Tibial nerve (tissue), 4 donors: ENCODE results near the gene FAM107A. TPM values are rescaled to one million over a fixed set of nuclear protein-coding genes. Genes with fewer than 3 reads are reported as not detected.
A peak's percentile ranks its signal among the peaks of the same experiment; 100 is the strongest.

Experiments
- DNase-seq, 2 donors: peaks; one replicate each; pipeline ENCODE4 v3.0.0-alpha.2; 2019; ENCODE audit warnings: low spot score in 2 of 2
- H3K27ac ChIP-seq, 4 donors: fragments of 200-600 bp; sonication (generic) in 3 of 4; one replicate each; pipeline ENCODE4 v1.5.1; 2017 to 2019; ENCODE audit warnings: mild to moderate bottlenecking in 1 of 4
- H3K27me3 ChIP-seq, 2 donors: fragments of 200-600 bp; sonication (generic) in 1 of 2; one replicate each; pipeline versions ENCODE4 v1.5.1 to v1.6.0; 2017 to 2019
- H3K36me3 ChIP-seq, 3 donors: fragments of 200-600 bp; sonication (generic); one replicate each; pipeline ENCODE4 v1.5.1; 2018 to 2019
- H3K4me1 ChIP-seq, 4 donors: fragments of 200-600 bp; sonication (generic) in 3 of 4; one replicate each; pipeline ENCODE4 v1.5.1; 2017 to 2019
- H3K4me3 ChIP-seq, 4 donors: fragments of 200-600 bp; sonication (generic) in 3 of 4; one replicate each; pipeline ENCODE4 v1.5.1; 2017 to 2019; ENCODE audit warnings: mild to moderate bottlenecking in 1 of 4, moderate library complexity in 1 of 4
- H3K9me3 ChIP-seq, 4 donors: fragments of 200-600 bp; sonication (generic) in 3 of 4; one replicate each; pipeline ENCODE4 v1.5.1; 2017 to 2019
- EP300 ChIP-seq, 2 donors: sonication (generic); formaldehyde crosslinking; IDR thresholded peaks; one replicate each; pipeline ENCODE4 v1.6.1; 2017; ENCODE audit warnings: antibody characterized with exemption in 2 of 2, mild to moderate bottlenecking in 1 of 2
- POLR2A ChIP-seq, 2 donors: fragments of 450-650 bp; IDR thresholded peaks; one replicate each; pipeline ENCODE4 v1.6.1; 2017; ENCODE audit warnings: antibody characterized with exemption in 2 of 2, mild to moderate bottlenecking in 2 of 2, moderate library complexity in 2 of 2
- WGBS, 2 donors: methylation state at CpG; one replicate each; pipeline ENCODE4 v1.1.5; 2018; 5-methylcytosine and 5-hydroxymethylcytosine counted together
- total RNA-seq, 4 donors: library from RNA; depleted of rRNA; stranded (reverse); fragments of >200 nt; gene quantifications; one replicate each; pipeline ENCODE4 v1.1.0, GENCODE V29; 2016
- TF ChIP-seq, protein P1 (sequence below), 5 experiments: fragments of 200-600 bp in 3 of 5; fragments of 450-650 bp in 2 of 5; sonication (generic) in 3 of 5; IDR thresholded peaks; one replicate each; pipeline ENCODE4 v1.5.1; 2016 to 2019; ENCODE audit warnings: antibody characterized with exemption in 5 of 5, mild to moderate bottlenecking in 3 of 5, moderate library complexity in 2 of 5

FAM107A gene
- total RNA-seq, 4 donors from 2014 or later = 147 to 305 (median 227) TPM

DNA sequence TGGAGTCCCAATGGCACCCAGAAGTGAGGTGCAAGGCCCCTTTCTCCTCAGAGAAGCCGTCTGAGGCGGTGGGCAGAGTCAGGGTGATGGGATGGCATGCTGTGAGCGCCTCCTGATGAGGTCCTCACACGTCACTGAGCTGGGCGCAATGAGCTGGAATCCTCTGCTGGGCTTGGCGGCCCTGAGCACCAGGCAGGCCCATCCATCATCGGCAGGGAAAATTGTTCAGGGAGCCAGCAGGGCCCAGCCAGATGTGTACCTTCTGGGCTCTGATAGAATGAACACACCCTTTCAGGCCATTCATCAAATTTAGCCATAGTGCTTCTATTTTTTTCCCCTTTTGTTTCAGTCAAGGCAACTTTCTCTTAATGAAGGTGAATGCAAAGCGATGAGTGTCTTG, 45.7 kb upstream of the FAM107A start:
- Histone ChIP-seq H3K9me3 (no peaks in the 10 kb centered on the region), H3K4me1 (peaks cover 0 to 86% (median 14%) of the 10 kb centered on the region in 4 donors), H3K27ac (peak overlapping the region in 1 of 4 donors; percentile 87), H3K27me3 (no peaks in the 10 kb centered on the region), H3K4me3 (no peak overlapping the region), H3K36me3 (no peaks in the 10 kb centered on the region)
- no peak for DNase-seq
- TF ChIP-seq POLR2A (IDR thresholded peaks at IDR 0.05) (no peak), EP300 (IDR thresholded peaks at IDR 0.05) (no peak)
- TF ChIP-seq, protein P1, sequence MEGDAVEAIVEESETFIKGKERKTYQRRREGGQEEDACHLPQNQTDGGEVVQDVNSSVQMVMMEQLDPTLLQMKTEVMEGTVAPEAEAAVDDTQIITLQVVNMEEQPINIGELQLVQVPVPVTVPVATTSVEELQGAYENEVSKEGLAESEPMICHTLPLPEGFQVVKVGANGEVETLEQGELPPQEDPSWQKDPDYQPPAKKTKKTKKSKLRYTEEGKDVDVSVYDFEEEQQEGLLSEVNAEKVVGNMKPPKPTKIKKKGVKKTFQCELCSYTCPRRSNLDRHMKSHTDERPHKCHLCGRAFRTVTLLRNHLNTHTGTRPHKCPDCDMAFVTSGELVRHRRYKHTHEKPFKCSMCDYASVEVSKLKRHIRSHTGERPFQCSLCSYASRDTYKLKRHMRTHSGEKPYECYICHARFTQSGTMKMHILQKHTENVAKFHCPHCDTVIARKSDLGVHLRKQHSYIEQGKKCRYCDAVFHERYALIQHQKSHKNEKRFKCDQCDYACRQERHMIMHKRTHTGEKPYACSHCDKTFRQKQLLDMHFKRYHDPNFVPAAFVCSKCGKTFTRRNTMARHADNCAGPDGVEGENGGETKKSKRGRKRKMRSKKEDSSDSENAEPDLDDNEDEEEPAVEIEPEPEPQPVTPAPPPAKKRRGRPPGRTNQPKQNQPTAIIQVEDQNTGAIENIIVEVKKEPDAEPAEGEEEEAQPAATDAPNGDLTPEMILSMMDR (IDR thresholded peaks at IDR 0.05) = no peak
- 82 to 83% methylated on average over 4 to 8 of the region's 8 CpGs for WGBS, 2 donors

DNA sequence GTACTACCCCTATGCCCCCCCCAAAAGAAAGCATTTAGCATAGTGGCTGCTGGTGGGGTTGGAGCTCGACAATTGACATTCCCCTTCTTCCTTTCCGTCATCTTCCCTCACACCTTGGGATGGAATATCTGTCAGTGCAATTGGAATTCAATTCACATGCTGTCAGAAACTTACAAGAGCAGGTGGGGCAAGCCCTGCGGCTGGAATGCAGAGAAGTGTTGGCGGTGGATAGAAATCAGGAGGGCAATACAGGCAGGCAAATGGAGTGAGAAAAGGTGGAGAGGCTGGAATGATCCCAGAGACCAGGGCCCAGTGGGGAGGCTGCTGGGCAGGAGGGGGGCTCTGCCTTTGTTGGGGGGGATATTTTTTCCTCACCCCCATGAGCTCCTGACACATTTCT, 45.2 kb upstream of the FAM107A start:
- Histone ChIP-seq H3K9me3 (no peaks in the 10 kb centered on the region), H3K4me3 (no peak overlapping the region), H3K36me3 (no peaks in the 10 kb centered on the region), H3K27me3 (no peaks in the 10 kb centered on the region), H3K4me1 (peaks cover 0 to 86% (median 10%) of the 10 kb centered on the region in 4 donors), H3K27ac (peak overlapping the region in 1 of 4 donors; percentile 87)
- DNase-seq = no peak
- 92 to 95% methylated on average over 4 of the region's 4 CpGs for WGBS, 2 donors
- TF ChIP-seq EP300 (IDR thresholded peaks at IDR 0.05) = no peak
- no peak for TF ChIP-seq POLR2A (IDR thresholded peaks at IDR 0.05)
- TF ChIP-seq, protein P1 (IDR thresholded peaks at IDR 0.05) = no peak

DNA sequence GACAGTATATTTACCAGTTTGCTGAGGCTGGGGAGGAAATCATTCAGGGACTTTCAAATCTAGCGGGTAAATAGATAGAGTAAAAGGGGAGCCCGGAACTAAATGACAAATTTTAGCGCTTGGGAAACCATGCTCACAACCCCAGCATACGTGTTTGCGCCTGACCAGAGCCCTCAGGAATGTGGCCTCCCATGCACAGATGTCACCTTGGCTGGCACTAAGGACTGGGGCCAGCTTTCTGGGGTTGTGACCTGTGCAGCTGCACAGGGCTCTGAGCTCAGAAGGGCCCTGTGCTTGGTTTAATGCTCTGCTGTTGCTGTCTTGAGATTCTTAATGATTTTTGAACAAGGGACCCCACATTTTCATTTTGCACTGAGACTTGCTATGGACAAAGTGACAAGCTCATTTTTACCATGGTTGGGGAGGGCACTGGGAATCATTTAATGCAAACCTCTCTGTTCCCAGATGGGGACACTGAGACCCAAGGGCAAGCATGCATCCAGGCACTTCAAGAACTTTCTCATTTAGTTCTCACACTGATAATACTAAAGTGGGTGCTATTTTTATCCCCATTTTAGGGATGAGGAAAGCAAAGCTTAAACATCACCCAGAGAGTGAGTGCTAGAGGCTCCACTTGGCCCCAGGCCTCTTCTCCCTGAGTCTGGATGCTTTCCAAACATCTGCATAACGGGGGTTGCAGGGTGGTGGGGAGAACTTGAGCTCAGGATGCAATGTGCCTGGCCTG, 44.1 kb upstream of the FAM107A start:
- WGBS, 2 donors = 65 to 66% methylated on average over 6 of the region's 6 CpGs
- H3K4me3 ChIP-seq = no peak overlapping the region

DNA sequence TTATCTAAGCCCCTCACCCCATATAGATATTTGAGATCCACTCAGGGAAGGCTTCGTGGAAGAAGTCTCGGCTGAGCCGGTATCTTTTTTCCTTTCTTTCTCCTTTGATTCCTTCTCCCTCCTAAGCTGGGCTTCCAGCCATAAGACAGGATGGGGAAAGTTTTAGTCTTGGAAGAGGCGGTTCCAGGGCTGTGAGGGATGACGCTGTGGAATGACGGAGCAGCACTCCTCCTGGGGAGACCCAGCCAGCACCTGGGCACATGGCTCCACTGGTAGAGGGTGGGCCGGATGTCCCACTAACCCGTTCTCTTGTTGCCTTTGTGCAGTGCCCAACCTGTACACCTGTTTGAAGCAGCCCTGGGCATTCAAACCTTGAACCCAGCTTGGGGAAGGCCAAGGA, 43.2 kb upstream of the FAM107A start:
- H3K4me3 ChIP-seq = no peak overlapping the region
- H3K27ac ChIP-seq = peak overlapping the region in 1 of 4 donors; percentile 91
- peaks cover 0 to 79% (median 2%) of the 10 kb centered on the region in 4 donors for H3K4me1 ChIP-seq
- TF ChIP-seq, protein P1 (IDR thresholded peaks at IDR 0.05) = no peak
- TF ChIP-seq EP300 (IDR thresholded peaks at IDR 0.05) = peak in 1 of 2 donors; percentile 25
- H3K9me3 ChIP-seq = no peaks in the 10 kb centered on the region
- WGBS, 2 donors = 79 to 91% methylated on average over 8 of the region's 8 CpGs
- no peaks in the 10 kb centered on the region for H3K27me3 ChIP-seq
- DNase-seq = peak in 1 of 2 donors; percentile 68
- no peaks in the 10 kb centered on the region for H3K36me3 ChIP-seq

More for the DNA sequence above, 44.1 kb upstream of the FAM107A start:
- Histone ChIP-seq H3K9me3 (no peaks in the 10 kb centered on the region), H3K36me3 (no peaks in the 10 kb centered on the region), H3K27ac (peak overlapping the region in 1 of 4 donors; percentile 91), H3K4me1 (peaks cover 0 to 85% (median 2%) of the 10 kb centered on the region in 4 donors), H3K27me3 (no peaks in the 10 kb centered on the region)
- no peak for DNase-seq
- TF ChIP-seq, protein P1 (IDR thresholded peaks at IDR 0.05) = no peak
- TF ChIP-seq EP300 (IDR thresholded peaks at IDR 0.05) (no peak), POLR2A (IDR thresholded peaks at IDR 0.05) (no peak)

DNA sequence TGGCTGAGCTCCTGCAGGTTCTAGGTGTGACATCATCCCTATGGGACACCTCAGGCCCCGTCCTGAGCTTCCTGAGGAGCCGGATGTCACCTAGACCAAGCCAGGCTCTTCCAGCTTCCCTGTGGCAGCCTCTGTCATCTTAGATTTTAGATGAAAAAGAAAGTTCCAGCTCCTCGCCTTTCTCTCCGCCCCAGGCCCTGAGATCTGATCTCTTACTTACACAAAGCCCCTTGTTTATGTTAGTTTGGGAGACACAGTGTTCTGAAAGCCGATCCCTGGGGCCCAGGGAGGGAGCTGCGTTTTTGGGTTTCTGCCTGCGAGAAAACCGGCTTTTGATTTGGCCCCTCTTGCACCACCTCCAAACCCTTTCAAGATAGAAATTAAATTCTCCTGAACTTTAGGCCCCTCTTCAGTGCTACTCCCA, 40.2 kb upstream of the FAM107A start:
- H3K27me3 ChIP-seq = no peaks in the 10 kb centered on the region
- H3K4me1 ChIP-seq = peaks cover 0 to 58% (median 2%) of the 10 kb centered on the region in 4 donors
- no peak overlapping the region for H3K4me3 ChIP-seq
- TF ChIP-seq, protein P1 (IDR thresholded peaks at IDR 0.05) = no peak
- TF ChIP-seq EP300 (IDR thresholded peaks at IDR 0.05) (peak; percentile 85 to 91), POLR2A (IDR thresholded peaks at IDR 0.05) (peak in 1 of 2 donors; percentile 38)
- WGBS, 2 donors = 35 to 50% methylated on average over 8 of the region's 8 CpGs
- DNase-seq = peak; percentile 72 to 82
- no peaks in the 10 kb centered on the region for H3K9me3 ChIP-seq
- H3K27ac ChIP-seq = peak overlapping the region; percentile 69 to 91 (median 78)
- no peaks in the 10 kb centered on the region for H3K36me3 ChIP-seq
